ENCODE data around the gene PRICKLE3.

GRCh38 chrX:49210406-49210805 lies 24.2 kb upstream of the PRICKLE3 start:
- no peak for TF ChIP-seq CTCF (IDR thresholded peaks at IDR 0.05; ENCODE audit: insufficient read depth, low read length, poor library complexity, severe bottlenecking)
- no peak for TF ChIP-seq EZH2phosphoT487 (conservative IDR thresholded peaks at IDR 0.05; ENCODE audit: low read length)
